Measurements from ENCODE around the gene NYAP1. TPM values are rescaled to one million over a fixed set of nuclear protein-coding genes. Genes with fewer than 3 reads are reported as not detected.
"Not testable (repeated sequence)": the region's sequence is repeated elsewhere in the genome, so short reads cannot be mapped to it uniquely, and the experiment has no call there.

The NYAP1 gene
- total RNA-seq, 1 donor from 2014 or later = 1.7 TPM

GRCh38 chr7:100483090-100483721 lies 521 bp upstream of the NYAP1 start:
- DNase-seq = peak; percentile 42

- no peak for DNase-seq
Observed at GRCh38 chr7:100484673-100485045, 932 bp downstream of the NYAP1 start.

- no peak for DNase-seq
Observed at GRCh38 chr7:100485471-100485876, 1.7 kb downstream of the NYAP1 start.

GRCh38 chr7:100486111-100486636 lies 2.4 kb downstream of the NYAP1 start:
- DNase-seq = no peak

- no peak for DNase-seq
Observed at GRCh38 chr7:100486753-100487446, 3.2 kb downstream of the NYAP1 start.

GRCh38 chr7:100488333-100489095 lies 4.8 kb downstream of the NYAP1 start:
- no peak for DNase-seq

- DNase-seq = no peak
Observed at GRCh38 chr7:100489121-100489520, 5.4 kb downstream of the NYAP1 start.

- peak; percentile 96 for DNase-seq
Observed at GRCh38 chr7:100489824-100490223, 6.1 kb downstream of the NYAP1 start.

- DNase-seq = no peak
Observed at GRCh38 chr7:100490483-100491191, 6.9 kb downstream of the NYAP1 start.

- no peak for DNase-seq
Observed at GRCh38 chr7:100491192-100491578, 7.5 kb downstream of the NYAP1 start.

GRCh38 chr7:100492738-100493475 lies 9.2 kb downstream of the NYAP1 start:
- DNase-seq = no peak

GRCh38 chr7:100493476-100494264 lies 9.9 kb downstream of the NYAP1 start:
- no peak for DNase-seq

- DNase-seq = no peak
Observed at GRCh38 chr7:100496509-100496908, 12.8 kb downstream of the NYAP1 start.

GRCh38 chr7:100500743-100501142 lies 17.0 kb downstream of the NYAP1 start:
- DNase-seq = not testable (repeated sequence)

- not testable (repeated sequence) for DNase-seq
Observed at GRCh38 chr7:100504031-100504430, 20.3 kb downstream of the NYAP1 start.

GRCh38 chr7:100504887-100505611 lies 21.3 kb downstream of the NYAP1 start:
- DNase-seq = no peak

GRCh38 chr7:100506356-100506923 lies 22.7 kb downstream of the NYAP1 start:
- DNase-seq = no peak

- peak; percentile 68 for DNase-seq
Observed at GRCh38 chr7:100509231-100509630, 25.5 kb downstream of the NYAP1 start.

- no peak for DNase-seq
Observed at GRCh38 chr7:100510437-100511239, 26.9 kb downstream of the NYAP1 start.
